Upper lobe of left lung (tissue), 6 donors: Measurements from ENCODE around the gene SBF2. TPM values are rescaled to one million over a fixed set of nuclear protein-coding genes. Genes with fewer than 3 reads are reported as not detected.

ENCODE experiments used
- ATAC-seq, 2 donors: fragments of 200-7000 bp; cut with Tn5 transposase; one replicate each; pipeline ENCODE4 v1.9.1; 2022; ENCODE audit warnings: mild to moderate bottlenecking in 2 of 2, moderate library complexity in 2 of 2; ENCODE audit not compliant: low FRiP score in 2 of 2
- DNase-seq, 2 donors: peaks; one replicate each; pipeline ENCODE4 v3.0.0-alpha.2; 2019 to 2020
- H3K27ac ChIP-seq, 4 donors: fragments of 200-600 bp; sonication (generic); one replicate each; pipeline ENCODE4 v1.5.1; 2016 to 2019
- H3K27me3 ChIP-seq, 4 donors: fragments of 200-600 bp; sonication (generic); one replicate each; pipeline ENCODE4 v1.5.1; 2017 to 2019
- H3K36me3 ChIP-seq, 4 donors: fragments of 200-600 bp; sonication (generic); one replicate each; pipeline ENCODE4 v1.5.1; 2016 to 2019
- H3K4me1 ChIP-seq, 4 donors: fragments of 200-600 bp; sonication (generic); one replicate each; pipeline ENCODE4 v1.5.1; 2018 to 2019
- H3K4me3 ChIP-seq, 4 donors: fragments of 200-600 bp; sonication (generic); one replicate each; pipeline ENCODE4 v1.5.1; 2017 to 2019; ENCODE audit warnings: mild to moderate bottlenecking in 2 of 4, moderate library complexity in 1 of 4
- H3K9me3 ChIP-seq, 4 donors: fragments of 200-600 bp; sonication (generic); one replicate each; pipeline ENCODE4 v1.5.1; 2018 to 2019
- EP300 ChIP-seq, 4 donors: sonication (generic); formaldehyde crosslinking; IDR thresholded peaks; one replicate each; pipeline ENCODE4 v1.5.1; 2017; ENCODE audit warnings: antibody characterized with exemption in 4 of 4, control low read depth in 2 of 4
- POLR2A ChIP-seq, 4 donors: fragments of 450-650 bp; IDR thresholded peaks; one replicate each; pipeline ENCODE4 v1.5.1; 2016 to 2017; ENCODE audit warnings: antibody characterized with exemption in 4 of 4, mild to moderate bottlenecking in 2 of 4
- POLR2AphosphoS5 ChIP-seq, 2 donors: sonication (generic); formaldehyde crosslinking; IDR thresholded peaks; one replicate each; pipeline ENCODE4 v1.5.1; 2017; ENCODE audit warnings: antibody characterized with exemption in 2 of 2
- WGBS, 2 donors: methylation state at CpG; one replicate each; pipeline ENCODE4 v1.1.5; 2017 to 2018; 5-methylcytosine and 5-hydroxymethylcytosine counted together
- total RNA-seq, 6 donors: library from RNA; depleted of rRNA in 4 of 6; stranded (reverse); fragments of >200 nt in 4 of 6; gene quantifications; one replicate each; pipeline versions ENCODE4 v1.1.0 to v1.2.1, GENCODE V29; 2016 to 2021
- TF ChIP-seq, protein P1 (sequence below), 6 experiments: fragments of 450-650 bp in 4 of 6; fragments of 200-600 bp in 2 of 6; sonication (generic) in 2 of 6; IDR thresholded peaks; one replicate each; pipeline ENCODE4 v1.5.1; 2016 to 2019; ENCODE audit warnings: antibody characterized with exemption in 6 of 6
- donor health status: DM: no; HTN: no; CAD: no; lungs with moderate emphysema.
- donor health status: DM: no; HTN: yes; CAD: no; lungs with severe emphysema.

The SBF2 gene
- total RNA-seq, 6 donors from 2014 or later = 22.2 to 54.5 (median 41.2) TPM

DNA sequence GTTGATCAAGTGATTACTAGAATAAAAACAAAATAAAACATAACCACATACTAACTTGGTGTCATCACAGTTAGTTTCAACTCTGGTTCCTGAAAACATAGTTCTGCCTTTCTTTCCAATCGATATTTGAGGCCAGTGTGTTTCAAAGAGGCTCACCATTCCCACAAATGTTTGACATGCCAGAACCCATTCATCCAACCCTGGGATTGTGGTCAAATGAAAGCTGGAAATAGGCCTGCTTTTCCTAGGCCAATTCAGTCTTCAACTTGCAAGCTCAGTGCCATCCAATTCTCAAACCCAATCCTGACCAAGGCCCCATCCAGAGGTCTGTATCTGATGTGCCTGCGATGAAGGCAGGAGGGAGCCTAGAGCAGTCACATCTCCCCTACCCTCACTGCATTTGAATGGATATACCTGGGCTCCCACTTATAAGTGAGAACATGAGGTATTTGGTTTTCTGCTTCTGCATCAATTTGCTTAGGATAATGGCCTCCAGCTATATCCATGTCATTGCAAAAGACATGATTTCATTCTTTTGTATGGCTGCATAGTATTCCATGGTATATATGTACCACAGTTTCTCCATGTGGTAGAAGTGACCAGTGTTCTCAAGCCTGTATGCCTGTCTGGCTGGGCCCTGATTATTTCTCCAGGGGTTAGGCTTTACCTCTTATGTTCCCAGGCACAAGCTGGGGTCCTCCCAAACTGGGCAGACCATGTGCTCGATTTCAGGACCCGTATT lies 486.9 kb downstream of the SBF2 start:
- Histone ChIP-seq H3K4me1 (no peaks in the 10 kb centered on the region), H3K27ac (no peak overlapping the region), H3K36me3 (peaks cover 0 to 51% (median 6%) of the 10 kb centered on the region in 4 donors), H3K9me3 (no peaks in the 10 kb centered on the region), H3K27me3 (no peaks in the 10 kb centered on the region), H3K4me3 (no peak overlapping the region)
- WGBS, 2 donors = 93 to 97% methylated on average over 4 of the region's 4 CpGs
- no peak for DNase-seq
- no peak for ATAC-seq
- no peak for TF ChIP-seq POLR2A (IDR thresholded peaks at IDR 0.05)
- TF ChIP-seq POLR2AphosphoS5 (IDR thresholded peaks at IDR 0.05) = no peak
- TF ChIP-seq EP300 (IDR thresholded peaks at IDR 0.05) = no peak
- TF ChIP-seq, protein P1, sequence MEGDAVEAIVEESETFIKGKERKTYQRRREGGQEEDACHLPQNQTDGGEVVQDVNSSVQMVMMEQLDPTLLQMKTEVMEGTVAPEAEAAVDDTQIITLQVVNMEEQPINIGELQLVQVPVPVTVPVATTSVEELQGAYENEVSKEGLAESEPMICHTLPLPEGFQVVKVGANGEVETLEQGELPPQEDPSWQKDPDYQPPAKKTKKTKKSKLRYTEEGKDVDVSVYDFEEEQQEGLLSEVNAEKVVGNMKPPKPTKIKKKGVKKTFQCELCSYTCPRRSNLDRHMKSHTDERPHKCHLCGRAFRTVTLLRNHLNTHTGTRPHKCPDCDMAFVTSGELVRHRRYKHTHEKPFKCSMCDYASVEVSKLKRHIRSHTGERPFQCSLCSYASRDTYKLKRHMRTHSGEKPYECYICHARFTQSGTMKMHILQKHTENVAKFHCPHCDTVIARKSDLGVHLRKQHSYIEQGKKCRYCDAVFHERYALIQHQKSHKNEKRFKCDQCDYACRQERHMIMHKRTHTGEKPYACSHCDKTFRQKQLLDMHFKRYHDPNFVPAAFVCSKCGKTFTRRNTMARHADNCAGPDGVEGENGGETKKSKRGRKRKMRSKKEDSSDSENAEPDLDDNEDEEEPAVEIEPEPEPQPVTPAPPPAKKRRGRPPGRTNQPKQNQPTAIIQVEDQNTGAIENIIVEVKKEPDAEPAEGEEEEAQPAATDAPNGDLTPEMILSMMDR (IDR thresholded peaks at IDR 0.05) = no peak

DNA sequence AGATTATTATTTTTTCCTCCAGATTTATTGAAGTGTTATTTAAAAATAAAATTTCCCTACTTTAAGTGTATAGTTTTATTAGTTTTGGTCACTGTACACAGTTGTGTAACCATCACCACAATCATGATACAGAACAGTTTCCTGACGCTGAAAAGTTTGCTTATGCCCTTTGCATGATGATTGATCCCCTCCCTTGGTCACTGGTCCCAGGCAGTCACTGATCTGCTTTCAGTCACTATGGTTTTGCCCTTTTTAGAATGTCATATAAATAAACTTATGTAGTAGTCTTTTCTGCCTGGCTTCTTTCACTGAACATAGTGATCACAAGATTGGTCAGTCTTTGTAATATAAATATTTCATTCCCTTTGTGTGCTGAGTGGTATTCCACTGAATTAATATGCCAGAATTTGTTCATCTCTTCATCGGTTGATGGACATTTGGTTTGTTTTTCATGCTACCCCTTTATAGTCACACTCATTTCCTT lies 489.6 kb downstream of the SBF2 start:
- DNase-seq (no peak), ATAC-seq (no peak)
- Histone ChIP-seq H3K4me3 (no peak overlapping the region), H3K27ac (no peak overlapping the region), H3K36me3 (peaks cover 0 to 36% (median 6%) of the 10 kb centered on the region in 4 donors), H3K4me1 (no peaks in the 10 kb centered on the region), H3K9me3 (no peaks in the 10 kb centered on the region), H3K27me3 (no peaks in the 10 kb centered on the region)
- WGBS, 2 donors = 80 to 98% methylated on average over 2 of the region's 2 CpGs
- TF ChIP-seq POLR2AphosphoS5 (IDR thresholded peaks at IDR 0.05) = no peak
- TF ChIP-seq, protein P1 (IDR thresholded peaks at IDR 0.05) = no peak
- TF ChIP-seq POLR2A (IDR thresholded peaks at IDR 0.05) = no peak
- TF ChIP-seq EP300 (IDR thresholded peaks at IDR 0.05) = no peak

DNA sequence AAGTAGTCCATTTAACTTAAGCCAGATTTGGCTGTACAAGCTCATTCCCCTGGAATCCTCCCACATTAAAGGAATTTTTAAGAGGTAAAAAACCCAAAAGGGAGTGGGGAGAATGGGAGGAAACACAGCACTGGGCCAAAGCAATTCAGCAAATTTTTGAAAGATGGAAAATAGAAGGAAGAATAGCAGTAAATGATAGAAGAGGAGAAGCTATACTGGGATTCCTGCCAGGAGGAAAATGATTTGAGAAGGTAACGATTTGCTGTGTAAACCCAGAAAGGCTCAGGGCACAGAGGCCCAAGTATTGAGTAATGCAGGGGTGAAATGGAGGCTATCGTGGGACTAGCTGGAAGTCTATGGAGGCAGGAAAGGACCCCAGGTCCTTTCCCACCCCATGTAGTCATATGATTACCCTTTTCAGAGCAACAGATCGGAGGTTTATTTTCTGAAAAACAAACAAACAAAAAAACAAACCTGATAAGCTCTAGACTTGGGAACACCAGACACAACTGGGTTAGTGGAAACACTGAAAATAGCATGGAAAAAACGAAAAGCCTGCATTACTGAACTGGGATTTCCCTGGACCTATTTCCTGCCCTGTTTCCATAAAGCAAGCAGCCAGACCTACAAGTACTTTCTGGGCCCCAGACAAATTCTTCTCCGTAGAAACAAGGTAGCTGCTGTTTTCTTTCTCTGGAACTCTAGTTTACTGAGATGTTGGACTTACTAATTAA lies 490.2 kb downstream of the SBF2 start:
- no peak for DNase-seq
- Histone ChIP-seq H3K27ac (no peak overlapping the region), H3K9me3 (no peaks in the 10 kb centered on the region), H3K27me3 (no peaks in the 10 kb centered on the region), H3K36me3 (peaks cover 0 to 33% (median 6%) of the 10 kb centered on the region in 4 donors), H3K4me1 (no peaks in the 10 kb centered on the region), H3K4me3 (no peak overlapping the region)
- no peak for TF ChIP-seq EP300 (IDR thresholded peaks at IDR 0.05)
- TF ChIP-seq, protein P1 (IDR thresholded peaks at IDR 0.05) = no peak
- TF ChIP-seq POLR2AphosphoS5 (IDR thresholded peaks at IDR 0.05) = no peak
- no peak for TF ChIP-seq POLR2A (IDR thresholded peaks at IDR 0.05)
- peak in 1 of 2 donors; percentile 39 for ATAC-seq
- 61 to 75% methylated on average over 5 of the region's 5 CpGs for WGBS, 2 donors

DNA sequence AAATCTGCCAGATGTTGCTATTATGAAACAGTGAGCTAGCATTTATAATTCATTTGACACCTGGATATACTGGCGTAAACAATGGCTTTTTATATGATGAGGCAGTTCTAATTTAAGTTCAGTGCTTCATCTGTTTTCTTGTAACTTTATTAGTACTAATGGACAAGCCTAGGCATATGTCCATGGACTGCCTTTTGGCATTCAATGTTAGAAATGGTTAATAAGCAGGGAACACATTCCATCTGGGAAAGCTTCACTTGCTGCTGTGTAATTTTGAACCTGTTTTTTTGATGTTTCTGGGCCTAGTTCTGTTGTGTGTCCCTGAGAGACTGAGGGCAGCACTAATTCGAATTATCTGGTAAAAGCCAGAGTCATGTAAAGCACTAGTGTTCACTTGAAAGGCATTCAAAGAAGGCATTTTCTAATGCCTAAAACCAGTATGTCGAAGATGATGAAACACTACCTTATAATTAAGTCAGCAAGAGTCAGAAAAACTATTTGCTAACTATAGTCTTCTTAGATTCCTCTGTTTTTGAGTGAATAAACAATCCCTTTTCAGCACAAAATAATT lies 491.6 kb downstream of the SBF2 start:
- TF ChIP-seq POLR2AphosphoS5 (IDR thresholded peaks at IDR 0.05) (no peak), POLR2A (IDR thresholded peaks at IDR 0.05) (no peak), EP300 (IDR thresholded peaks at IDR 0.05) (no peak)
- TF ChIP-seq, protein P1 (IDR thresholded peaks at IDR 0.05) = no peak
- no peak overlapping the region for H3K4me3 ChIP-seq
- H3K36me3 ChIP-seq = peaks cover 0 to 23% (median 3%) of the 10 kb centered on the region in 4 donors
- no peak for DNase-seq
- WGBS, 2 donors = 67 to 80% methylated on average over 3 of the region's 3 CpGs
- peak overlapping the region in 1 of 4 donors; percentile 46 for H3K27ac ChIP-seq
- H3K9me3 ChIP-seq = no peaks in the 10 kb centered on the region
- no peaks in the 10 kb centered on the region for H3K4me1 ChIP-seq
- no peaks in the 10 kb centered on the region for H3K27me3 ChIP-seq
- peak in 1 of 2 donors; percentile 72 for ATAC-seq
